GM23248 (cell line): ENCODE measurements around the gene HOXA10. TPM values are rescaled to one million over a fixed set of nuclear protein-coding genes. Genes with fewer than 3 reads are reported as not detected.

Source experiments
- DNase-seq: peaks from one replicate; pipeline ENCODE4 v3.0.0-alpha.2; 2015
- H2AFZ ChIP-seq: fragments of 200-600 bp; sonication (generic); 2 replicates; pipeline ENCODE4 v1.6.1; 2016; ENCODE audit warnings: antibody characterized with exemption
- H3F3A ChIP-seq: fragments of 200-600 bp; sonication (generic); 2 replicates; pipeline ENCODE4 v1.6.1; 2016; ENCODE audit warnings: mild to moderate bottlenecking, antibody characterized with exemption, mixed run types; ENCODE audit not compliant: insufficient read depth
- H3K27ac ChIP-seq: fragments of 200-600 bp; sonication (generic); 2 replicates; pipeline ENCODE4 v1.5.1; 2016; ENCODE audit warnings: mild to moderate bottlenecking
- H3K27me3 ChIP-seq: fragments of 200-600 bp; sonication (generic); replicated peaks from 2 replicates; pipeline ENCODE4 v1.6.1; 2016; ENCODE audit warnings: mild to moderate bottlenecking; ENCODE audit not compliant: insufficient read depth
- H3K36me3 ChIP-seq: fragments of 200-600 bp; sonication (generic); 2 replicates; pipeline ENCODE4 v1.6.1; 2016; ENCODE audit warnings: low read depth, mild to moderate bottlenecking
- H3K4me1 ChIP-seq: fragments of 200-600 bp; sonication (generic); 2 replicates; pipeline ENCODE4 v1.6.1; 2016; ENCODE audit warnings: mild to moderate bottlenecking; ENCODE audit not compliant: insufficient read depth
- H3K4me2 ChIP-seq: fragments of 200-600 bp; sonication (generic); one replicate; pipeline ENCODE4 v1.6.1; 2016; ENCODE audit warnings: mild to moderate bottlenecking; ENCODE audit not compliant: unreplicated experiment
- H3K4me3 ChIP-seq: fragments of 200-600 bp; sonication (generic); 2 replicates; pipeline ENCODE4 v1.5.1; 2016; ENCODE audit warnings: mild to moderate bottlenecking
- H3K79me2 ChIP-seq: fragments of 200-600 bp; sonication (generic); 2 replicates; pipeline ENCODE4 v1.6.1; 2016; ENCODE audit warnings: mild to moderate bottlenecking; ENCODE audit not compliant: insufficient read depth
- H3K9ac ChIP-seq: fragments of 200-600 bp; sonication (generic); 2 replicates; pipeline ENCODE4 v1.6.1; 2016; ENCODE audit warnings: mild to moderate bottlenecking
- H3K9me2 ChIP-seq: fragments of 200-600 bp; sonication (generic); 2 replicates; pipeline ENCODE4 v1.6.1; 2016; ENCODE audit warnings: mixed run types, mild to moderate bottlenecking, moderate library complexity; ENCODE audit not compliant: insufficient read depth
- H3K9me3 ChIP-seq: fragments of 200-600 bp; sonication (generic); one replicate; pipeline ENCODE4 v1.6.1; 2017; ENCODE audit warnings: low read depth
- H4K20me1 ChIP-seq: fragments of 200-600 bp; sonication (generic); 2 replicates; pipeline ENCODE4 v1.6.0; 2016; ENCODE audit not compliant: insufficient read depth
- EZH2 ChIP-seq: fragments of 200-600 bp; sonication (generic); IDR thresholded peaks from 2 replicates; pipeline ENCODE4 v1.6.1; 2018; ENCODE audit warnings: antibody characterized with exemption, mild to moderate bottlenecking; ENCODE audit not compliant: insufficient read depth, poor library complexity, severe bottlenecking
- EZH2phosphoT487 ChIP-seq: fragments of 200-600 bp; sonication (generic); IDR thresholded peaks from 2 replicates; pipeline ENCODE4 v1.6.1; 2018; ENCODE audit warnings: antibody characterized with exemption, moderate library complexity, mild to moderate bottlenecking, low read depth; ENCODE audit not compliant: insufficient read depth
- WGBS, 2 experiments: methylation state at CpG; one replicate each; pipeline ENCODE4 v1.1.6; 2015 to 2017; ENCODE audit warnings: low lambda C conversion rate in 2 of 2, low coverage in 1 of 2; ENCODE audit errors: missing lambda C conversion rate in 2 of 2; 5-methylcytosine and 5-hydroxymethylcytosine counted together
- in situ Hi-C: fragments of 300-500 bp; cut with MboI; formaldehyde crosslinking; loops from 2 replicates; pipeline ENCODE4 v1.15.0; 2020
- polyA plus RNA-seq: library from polyadenylated mRNA; unstranded; fragments of >200 nt; fragmentation: Nextera tagmentation; extraction: Ambion mirVana; gene quantifications from 2 replicates; pipeline ENCODE4 v1.2.1, GENCODE V29; 2016
- total RNA-seq: library from RNA; depleted of rRNA; stranded (reverse); fragments of >200 nt; shearing (Covaris generic); gene quantifications from 2 replicates; pipeline ENCODE4 v1.2.3, GENCODE V29; 2014

HOXA10 gene
- total and polyA plus RNA-seq, 2 experiments from 2014 or later, result 28.0 to 29.3 TPM

GRCh38 chr7:27193335-27194001, 19.3 kb upstream of the HOXA10 start:
- DNase-seq, result no peak
- Histone ChIP-seq H3K9ac (peak overlapping the region; percentile 74), H3K27me3 (0 out of 2 replicates have a peak, but pooled peaks cover 10% of the 10 kb centered on the region), H3K27ac (no peak overlapping the region), H3K4me1 (no peaks in the 10 kb centered on the region), H3K4me2 (peak overlapping the region; percentile 83), H3K4me3 (peak overlapping the region; percentile 74), H2AFZ (peak overlapping the region; percentile 84), H3K9me2 (no peaks in the 10 kb centered on the region), H3F3A (peaks cover 5% of the 10 kb centered on the region; the same call in 1 of the 2 replicates), H3K9me3 (no peaks in the 10 kb centered on the region), H4K20me1 (no peaks in the 10 kb centered on the region), H3K79me2 (no peaks in the 10 kb centered on the region), H3K36me3 (no peaks in the 10 kb centered on the region)
- in situ Hi-C loops, result loop anchor here (10.0 kb wide), 1 partner anchor 901 kb away; no protein-coding TSS in a partner anchor
- 93 to 94% methylated on average over 28 to 29 of the region's 29 CpGs for WGBS, 2 experiments
- no peak for TF ChIP-seq EZH2phosphoT487
- TF ChIP-seq EZH2, result no peak

DNA sequence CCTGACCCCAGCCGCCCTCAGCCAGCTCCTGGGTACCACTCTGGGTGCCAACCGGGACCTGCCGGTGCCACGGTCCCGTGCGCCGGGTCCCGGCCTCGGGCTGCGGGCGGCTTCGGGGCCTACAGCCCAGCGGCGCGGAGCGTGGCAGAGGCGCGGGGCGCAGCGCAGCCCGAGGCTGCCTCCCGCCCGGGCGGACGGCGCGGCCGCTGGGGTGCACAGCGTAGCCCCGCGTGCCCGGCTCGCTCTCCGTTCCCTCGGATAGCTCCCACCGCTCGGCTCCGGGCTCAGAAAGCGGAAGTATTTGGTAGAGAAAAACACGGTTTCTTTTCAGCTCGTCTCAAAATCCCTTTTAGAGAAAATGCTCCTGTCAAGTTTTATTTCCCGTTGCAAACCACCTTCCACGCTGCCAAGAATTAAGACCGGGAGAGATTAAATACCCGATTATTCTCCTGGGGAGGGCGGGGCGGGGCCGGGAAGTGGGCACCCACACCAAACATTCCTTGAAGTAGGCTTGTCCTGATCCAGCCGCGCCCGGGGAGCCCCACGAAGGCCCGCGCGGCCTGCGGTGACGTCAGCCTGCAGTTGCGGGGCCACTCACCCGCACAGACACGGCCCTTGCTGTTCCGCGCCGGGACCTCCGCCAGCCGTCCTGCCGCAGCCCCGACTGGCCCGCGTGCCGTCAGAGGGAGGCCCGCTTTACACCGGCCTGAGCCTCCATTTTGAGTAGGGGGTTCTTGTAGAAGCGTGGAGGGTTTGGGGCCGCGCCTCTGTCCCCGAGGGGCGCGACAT, 18.6 kb upstream of the HOXA10 start:
- no peaks in the 10 kb centered on the region for H3K4me1 ChIP-seq
- DNase-seq, result peak; percentile 66
- 14 to 18% methylated on average over 63 to 65 of the region's 78 CpGs for WGBS, 2 experiments
- no peaks in the 10 kb centered on the region for H3K79me2 ChIP-seq
- H3F3A ChIP-seq, result peaks cover 5% of the 10 kb centered on the region; the same call in 1 of the 2 replicates
- peak overlapping the region; percentile 74 for H3K9ac ChIP-seq
- no peaks in the 10 kb centered on the region for H4K20me1 ChIP-seq
- no peak overlapping the region for H3K27ac ChIP-seq
- TF ChIP-seq EZH2, result no peak
- TF ChIP-seq EZH2phosphoT487, result no peak
- H2AFZ ChIP-seq, result peak overlapping the region; percentile 84
- in situ Hi-C loops, result loop anchor here (10.0 kb wide), 1 partner anchor 902 kb away; no protein-coding TSS in a partner anchor
- 0 out of 2 replicates have a peak, but pooled peaks cover 5% of the 10 kb centered on the region for H3K27me3 ChIP-seq
- H3K4me2 ChIP-seq, result peak overlapping the region; percentile 83
- no peaks in the 10 kb centered on the region for H3K36me3 ChIP-seq
- H3K9me2 ChIP-seq, result no peaks in the 10 kb centered on the region
- H3K4me3 ChIP-seq, result peak overlapping the region; percentile 74
- H3K9me3 ChIP-seq, result no peaks in the 10 kb centered on the region

- in situ Hi-C loops, result loop anchor here (10.0 kb wide), 1 partner anchor 903 kb away; no protein-coding TSS in a partner anchor
- H3K4me2 ChIP-seq, result peak overlapping the region; percentile 83
- H3K9ac ChIP-seq, result peak overlapping the region; percentile 74
- no peaks in the 10 kb centered on the region for H4K20me1 ChIP-seq
- no peaks in the 10 kb centered on the region for H3K9me3 ChIP-seq
- WGBS, 2 experiments, result 90 to 94% methylated on average over 35 to 42 of the region's 42 CpGs
- peaks cover 2% of the 10 kb centered on the region; the same call in 1 of the 2 replicates for H3F3A ChIP-seq
- H3K27me3 ChIP-seq, result no peaks in the 10 kb centered on the region
- no peak overlapping the region for H3K27ac ChIP-seq
- no peaks in the 10 kb centered on the region for H3K36me3 ChIP-seq
- no peaks in the 10 kb centered on the region for H3K9me2 ChIP-seq
- H2AFZ ChIP-seq, result peak overlapping the region; percentile 84
- no peak for DNase-seq
- TF ChIP-seq EZH2phosphoT487 (no peak), EZH2 (no peak)
- peak overlapping the region; percentile 74 for H3K4me3 ChIP-seq
- no peaks in the 10 kb centered on the region for H3K4me1 ChIP-seq
- no peaks in the 10 kb centered on the region for H3K79me2 ChIP-seq
Measured at GRCh38 chr7:27191833-27192545, 17.9 kb upstream of the HOXA10 start.

- WGBS, 2 experiments, result 97 to 98% methylated on average over 15 of the region's 15 CpGs
- H3K9ac ChIP-seq, result no peak overlapping the region
- H3K4me1 ChIP-seq, result no peaks in the 10 kb centered on the region
- no peaks in the 10 kb centered on the region for H3K9me2 ChIP-seq
- H3F3A ChIP-seq, result peaks cover 7% of the 10 kb centered on the region; the same call in 1 of the 2 replicates
- no peaks in the 10 kb centered on the region for H3K9me3 ChIP-seq
- H3K36me3 ChIP-seq, result no peaks in the 10 kb centered on the region
- TF ChIP-seq EZH2phosphoT487, result no peak
- TF ChIP-seq EZH2, result no peak
- H3K4me2 ChIP-seq, result no peak overlapping the region
- no peaks in the 10 kb centered on the region for H4K20me1 ChIP-seq
- no peak for DNase-seq
- H3K4me3 ChIP-seq, result no peak overlapping the region
- H3K79me2 ChIP-seq, result no peaks in the 10 kb centered on the region
- no peaks in the 10 kb centered on the region for H3K27me3 ChIP-seq
- in situ Hi-C loops, result loop anchor here (10.0 kb wide), 1 partner anchor 904 kb away; no protein-coding TSS in a partner anchor
- H2AFZ ChIP-seq, result no peak overlapping the region
- no peak overlapping the region for H3K27ac ChIP-seq
Measured at GRCh38 chr7:27191161-27191731, 17.1 kb upstream of the HOXA10 start.
